ENCODE data around the gene LYPLA2. TPM values are rescaled to one million over a fixed set of nuclear protein-coding genes. Genes with fewer than 3 reads are reported as not detected.

Gene LYPLA2
- total and polyA plus RNA-seq, 2 experiments from 2014 or later, result 102 to 204 TPM

DNA sequence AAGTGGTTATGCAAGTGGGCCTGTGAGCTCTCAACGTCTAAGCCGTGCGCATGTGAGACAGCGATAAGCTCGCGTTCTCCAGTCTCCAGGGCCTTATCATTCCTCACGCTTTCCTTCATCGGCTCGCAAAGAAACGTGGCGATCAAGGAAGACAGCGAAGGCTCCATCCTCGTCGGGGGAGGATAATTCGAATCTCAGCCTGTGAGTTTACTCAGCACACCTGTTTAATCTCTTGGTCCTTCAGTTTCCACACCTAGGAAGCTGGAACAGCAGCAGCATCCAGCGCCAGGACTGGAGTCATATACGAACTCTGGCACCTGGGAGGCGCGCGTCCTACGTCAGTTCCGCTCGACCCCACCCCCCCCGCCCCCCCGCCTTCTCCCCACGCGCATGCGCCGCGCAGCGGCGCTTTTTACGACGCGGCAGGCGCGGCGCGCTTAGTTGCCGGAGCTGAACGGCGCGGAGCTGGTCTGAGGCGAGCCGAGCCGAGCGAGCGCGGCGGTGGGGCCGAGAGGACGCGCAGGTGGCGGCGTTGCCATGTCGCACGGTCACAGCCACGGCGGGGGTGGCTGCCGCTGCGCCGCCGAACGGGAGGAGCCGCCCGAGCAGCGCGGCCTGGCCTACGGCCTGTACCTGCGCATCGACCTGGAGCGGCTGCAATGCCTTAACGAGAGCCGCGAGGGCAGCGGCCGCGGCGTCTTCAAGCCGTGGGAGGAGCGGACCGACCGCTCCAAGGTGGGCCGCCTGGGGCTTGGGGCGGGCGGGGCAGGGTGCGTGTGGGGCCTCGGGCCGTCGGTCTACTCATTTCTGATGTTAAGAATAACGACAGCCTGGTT is 12.7 kb upstream of the LYPLA2 start, which contains the start of gene PITHD1:
Gene PITHD1 (plus strand): TSS at position 440 of the 836 bp plus-strand sequence. CDS start 98 bp downstream, at position 538.
- peaks cover 4% of the 10 kb centered on the region; the same call in 1 of the 2 replicates for H3F3A ChIP-seq (replicated peaks; ENCODE audit: low read depth)
- peaks cover 18% of the 10 kb centered on the region; the same call in 1 of the 2 replicates for H3K4me1 ChIP-seq (ENCODE audit: insufficient read depth)
- H4K20me1 ChIP-seq (replicated peaks; ENCODE audit: insufficient read depth), result peaks cover 17% of the 10 kb centered on the region
- Mint-ChIP-seq H3K27ac (peak within 1 kb of the TSS; percentile 97), H3K4me3 (peak within 1 kb of the TSS; percentile 96), H3K36me3 (ENCODE audit: low read depth) (peaks cover 22% of the 10 kb centered on the region), H3K4me1 (peaks cover 13% of the 10 kb centered on the region), H3K9me3 (no peaks in the 10 kb centered on the region), H3K27me3 (ENCODE audit: insufficient read depth, low read depth, poor library complexity) (peaks cover 4% of the 10 kb centered on the region)
- H3K4me3 ChIP-seq, result peak within 1 kb of the TSS; percentile 97
- ATAC-seq, result peak; percentile 91
- H3K4me2 ChIP-seq, result peak within 1 kb of the TSS; percentile 96
- peak within 1 kb of the TSS; percentile 99 for H2AFZ ChIP-seq
- H3K9me2 ChIP-seq (ENCODE audit: insufficient read depth), result no peaks in the 10 kb centered on the region
- peaks cover 60% of the 10 kb centered on the region for H3K79me2 ChIP-seq (replicated peaks; ENCODE audit: insufficient read depth)
- peaks cover 18% of the 10 kb centered on the region for H3K36me3 ChIP-seq (ENCODE audit: insufficient read depth)
- DNase-seq (ENCODE audit: low spot score), result peak; percentile 88
- TF ChIP-seq, protein P1, sequence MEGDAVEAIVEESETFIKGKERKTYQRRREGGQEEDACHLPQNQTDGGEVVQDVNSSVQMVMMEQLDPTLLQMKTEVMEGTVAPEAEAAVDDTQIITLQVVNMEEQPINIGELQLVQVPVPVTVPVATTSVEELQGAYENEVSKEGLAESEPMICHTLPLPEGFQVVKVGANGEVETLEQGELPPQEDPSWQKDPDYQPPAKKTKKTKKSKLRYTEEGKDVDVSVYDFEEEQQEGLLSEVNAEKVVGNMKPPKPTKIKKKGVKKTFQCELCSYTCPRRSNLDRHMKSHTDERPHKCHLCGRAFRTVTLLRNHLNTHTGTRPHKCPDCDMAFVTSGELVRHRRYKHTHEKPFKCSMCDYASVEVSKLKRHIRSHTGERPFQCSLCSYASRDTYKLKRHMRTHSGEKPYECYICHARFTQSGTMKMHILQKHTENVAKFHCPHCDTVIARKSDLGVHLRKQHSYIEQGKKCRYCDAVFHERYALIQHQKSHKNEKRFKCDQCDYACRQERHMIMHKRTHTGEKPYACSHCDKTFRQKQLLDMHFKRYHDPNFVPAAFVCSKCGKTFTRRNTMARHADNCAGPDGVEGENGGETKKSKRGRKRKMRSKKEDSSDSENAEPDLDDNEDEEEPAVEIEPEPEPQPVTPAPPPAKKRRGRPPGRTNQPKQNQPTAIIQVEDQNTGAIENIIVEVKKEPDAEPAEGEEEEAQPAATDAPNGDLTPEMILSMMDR (conservative IDR thresholded peaks at IDR 0.05; ENCODE audit: low read depth in 2 of 2), result no peak
- no peak for TF ChIP-seq EZH2phosphoT487 (IDR thresholded peaks at IDR 0.05; ENCODE audit: unreplicated experiment)
- TF ChIP-seq POLR2AphosphoS5 (IDR thresholded peaks at IDR 0.05; ENCODE audit: low read depth), result peak; percentile 95
- TF ChIP-seq, protein P2, sequence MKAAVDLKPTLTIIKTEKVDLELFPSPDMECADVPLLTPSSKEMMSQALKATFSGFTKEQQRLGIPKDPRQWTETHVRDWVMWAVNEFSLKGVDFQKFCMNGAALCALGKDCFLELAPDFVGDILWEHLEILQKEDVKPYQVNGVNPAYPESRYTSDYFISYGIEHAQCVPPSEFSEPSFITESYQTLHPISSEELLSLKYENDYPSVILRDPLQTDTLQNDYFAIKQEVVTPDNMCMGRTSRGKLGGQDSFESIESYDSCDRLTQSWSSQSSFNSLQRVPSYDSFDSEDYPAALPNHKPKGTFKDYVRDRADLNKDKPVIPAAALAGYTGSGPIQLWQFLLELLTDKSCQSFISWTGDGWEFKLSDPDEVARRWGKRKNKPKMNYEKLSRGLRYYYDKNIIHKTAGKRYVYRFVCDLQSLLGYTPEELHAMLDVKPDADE (IDR thresholded peaks at IDR 0.05), result no peak; the same call in 1 of the 2 replicates
- TF ChIP-seq, protein P3, sequence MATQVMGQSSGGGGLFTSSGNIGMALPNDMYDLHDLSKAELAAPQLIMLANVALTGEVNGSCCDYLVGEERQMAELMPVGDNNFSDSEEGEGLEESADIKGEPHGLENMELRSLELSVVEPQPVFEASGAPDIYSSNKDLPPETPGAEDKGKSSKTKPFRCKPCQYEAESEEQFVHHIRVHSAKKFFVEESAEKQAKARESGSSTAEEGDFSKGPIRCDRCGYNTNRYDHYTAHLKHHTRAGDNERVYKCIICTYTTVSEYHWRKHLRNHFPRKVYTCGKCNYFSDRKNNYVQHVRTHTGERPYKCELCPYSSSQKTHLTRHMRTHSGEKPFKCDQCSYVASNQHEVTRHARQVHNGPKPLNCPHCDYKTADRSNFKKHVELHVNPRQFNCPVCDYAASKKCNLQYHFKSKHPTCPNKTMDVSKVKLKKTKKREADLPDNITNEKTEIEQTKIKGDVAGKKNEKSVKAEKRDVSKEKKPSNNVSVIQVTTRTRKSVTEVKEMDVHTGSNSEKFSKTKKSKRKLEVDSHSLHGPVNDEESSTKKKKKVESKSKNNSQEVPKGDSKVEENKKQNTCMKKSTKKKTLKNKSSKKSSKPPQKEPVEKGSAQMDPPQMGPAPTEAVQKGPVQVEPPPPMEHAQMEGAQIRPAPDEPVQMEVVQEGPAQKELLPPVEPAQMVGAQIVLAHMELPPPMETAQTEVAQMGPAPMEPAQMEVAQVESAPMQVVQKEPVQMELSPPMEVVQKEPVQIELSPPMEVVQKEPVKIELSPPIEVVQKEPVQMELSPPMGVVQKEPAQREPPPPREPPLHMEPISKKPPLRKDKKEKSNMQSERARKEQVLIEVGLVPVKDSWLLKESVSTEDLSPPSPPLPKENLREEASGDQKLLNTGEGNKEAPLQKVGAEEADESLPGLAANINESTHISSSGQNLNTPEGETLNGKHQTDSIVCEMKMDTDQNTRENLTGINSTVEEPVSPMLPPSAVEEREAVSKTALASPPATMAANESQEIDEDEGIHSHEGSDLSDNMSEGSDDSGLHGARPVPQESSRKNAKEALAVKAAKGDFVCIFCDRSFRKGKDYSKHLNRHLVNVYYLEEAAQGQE (IDR thresholded peaks at IDR 0.05; ENCODE audit: unreplicated experiment), result no peak
- no peak for TF ChIP-seq STAT1 (IDR thresholded peaks at IDR 0.05; ENCODE audit: unreplicated experiment)
- TF ChIP-seq CREB1 (CRISPR knock-in tag; IDR thresholded peaks at IDR 0.05; ENCODE audit: low read depth), result peak; percentile 88
- TF ChIP-seq, protein P4, sequence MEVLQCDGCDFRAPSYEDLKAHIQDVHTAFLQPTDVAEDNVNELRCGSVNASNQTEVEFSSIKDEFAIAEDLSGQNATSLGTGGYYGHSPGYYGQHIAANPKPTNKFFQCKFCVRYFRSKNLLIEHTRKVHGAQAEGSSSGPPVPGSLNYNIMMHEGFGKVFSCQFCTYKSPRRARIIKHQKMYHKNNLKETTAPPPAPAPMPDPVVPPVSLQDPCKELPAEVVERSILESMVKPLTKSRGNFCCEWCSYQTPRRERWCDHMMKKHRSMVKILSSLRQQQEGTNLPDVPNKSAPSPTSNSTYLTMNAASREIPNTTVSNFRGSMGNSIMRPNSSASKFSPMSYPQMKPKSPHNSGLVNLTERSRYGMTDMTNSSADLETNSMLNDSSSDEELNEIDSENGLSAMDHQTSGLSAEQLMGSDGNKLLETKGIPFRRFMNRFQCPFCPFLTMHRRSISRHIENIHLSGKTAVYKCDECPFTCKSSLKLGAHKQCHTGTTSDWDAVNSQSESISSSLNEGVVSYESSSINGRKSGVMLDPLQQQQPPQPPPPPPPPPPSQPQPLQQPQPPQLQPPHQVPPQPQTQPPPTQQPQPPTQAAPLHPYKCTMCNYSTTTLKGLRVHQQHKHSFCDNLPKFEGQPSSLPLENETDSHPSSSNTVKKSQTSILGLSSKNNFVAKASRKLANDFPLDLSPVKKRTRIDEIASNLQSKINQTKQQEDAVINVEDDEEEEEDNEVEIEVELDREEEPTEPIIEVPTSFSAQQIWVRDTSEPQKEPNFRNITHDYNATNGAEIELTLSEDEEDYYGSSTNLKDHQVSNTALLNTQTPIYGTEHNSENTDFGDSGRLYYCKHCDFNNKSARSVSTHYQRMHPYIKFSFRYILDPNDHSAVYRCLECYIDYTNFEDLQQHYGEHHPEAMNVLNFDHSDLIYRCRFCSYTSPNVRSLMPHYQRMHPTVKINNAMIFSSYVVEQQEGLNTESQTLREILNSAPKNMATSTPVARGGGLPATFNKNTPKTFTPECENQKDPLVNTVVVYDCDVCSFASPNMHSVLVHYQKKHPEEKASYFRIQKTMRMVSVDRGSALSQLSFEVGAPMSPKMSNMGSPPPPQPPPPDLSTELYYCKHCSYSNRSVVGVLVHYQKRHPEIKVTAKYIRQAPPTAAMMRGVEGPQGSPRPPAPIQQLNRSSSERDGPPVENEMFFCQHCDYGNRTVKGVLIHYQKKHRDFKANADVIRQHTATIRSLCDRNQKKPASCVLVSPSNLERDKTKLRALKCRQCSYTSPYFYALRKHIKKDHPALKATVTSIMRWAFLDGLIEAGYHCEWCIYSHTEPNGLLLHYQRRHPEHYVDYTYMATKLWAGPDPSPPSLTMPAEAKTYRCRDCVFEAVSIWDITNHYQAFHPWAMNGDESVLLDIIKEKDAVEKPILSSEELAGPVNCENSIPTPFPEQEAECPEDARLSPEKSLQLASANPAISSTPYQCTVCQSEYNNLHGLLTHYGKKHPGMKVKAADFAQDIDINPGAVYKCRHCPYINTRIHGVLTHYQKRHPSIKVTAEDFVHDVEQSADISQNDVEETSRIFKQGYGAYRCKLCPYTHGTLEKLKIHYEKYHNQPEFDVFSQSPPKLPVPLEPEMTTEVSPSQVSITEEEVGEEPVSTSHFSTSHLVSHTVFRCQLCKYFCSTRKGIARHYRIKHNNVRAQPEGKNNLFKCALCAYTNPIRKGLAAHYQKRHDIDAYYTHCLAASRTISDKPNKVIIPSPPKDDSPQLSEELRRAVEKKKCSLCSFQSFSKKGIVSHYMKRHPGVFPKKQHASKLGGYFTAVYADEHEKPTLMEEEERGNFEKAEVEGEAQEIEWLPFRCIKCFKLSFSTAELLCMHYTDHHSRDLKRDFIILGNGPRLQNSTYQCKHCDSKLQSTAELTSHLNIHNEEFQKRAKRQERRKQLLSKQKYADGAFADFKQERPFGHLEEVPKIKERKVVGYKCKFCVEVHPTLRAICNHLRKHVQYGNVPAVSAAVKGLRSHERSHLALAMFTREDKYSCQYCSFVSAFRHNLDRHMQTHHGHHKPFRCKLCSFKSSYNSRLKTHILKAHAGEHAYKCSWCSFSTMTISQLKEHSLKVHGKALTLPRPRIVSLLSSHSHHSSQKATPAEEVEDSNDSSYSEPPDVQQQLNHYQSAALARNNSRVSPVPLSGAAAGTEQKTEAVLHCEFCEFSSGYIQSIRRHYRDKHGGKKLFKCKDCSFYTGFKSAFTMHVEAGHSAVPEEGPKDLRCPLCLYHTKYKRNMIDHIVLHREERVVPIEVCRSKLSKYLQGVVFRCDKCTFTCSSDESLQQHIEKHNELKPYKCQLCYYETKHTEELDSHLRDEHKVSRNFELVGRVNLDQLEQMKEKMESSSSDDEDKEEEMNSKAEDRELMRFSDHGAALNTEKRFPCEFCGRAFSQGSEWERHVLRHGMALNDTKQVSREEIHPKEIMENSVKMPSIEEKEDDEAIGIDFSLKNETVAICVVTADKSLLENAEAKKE (CRISPR knock-in tag; IDR thresholded peaks at IDR 0.05), result no peak
- no peaks in the 10 kb centered on the region for H3K27me3 ChIP-seq (ENCODE audit: insufficient read depth)
- H3K27ac ChIP-seq (ENCODE audit: low read depth), result peak within 1 kb of the TSS; percentile 93
